ENCODE measurements around the gene TLCD3B.

TLCD3B gene

DNA sequence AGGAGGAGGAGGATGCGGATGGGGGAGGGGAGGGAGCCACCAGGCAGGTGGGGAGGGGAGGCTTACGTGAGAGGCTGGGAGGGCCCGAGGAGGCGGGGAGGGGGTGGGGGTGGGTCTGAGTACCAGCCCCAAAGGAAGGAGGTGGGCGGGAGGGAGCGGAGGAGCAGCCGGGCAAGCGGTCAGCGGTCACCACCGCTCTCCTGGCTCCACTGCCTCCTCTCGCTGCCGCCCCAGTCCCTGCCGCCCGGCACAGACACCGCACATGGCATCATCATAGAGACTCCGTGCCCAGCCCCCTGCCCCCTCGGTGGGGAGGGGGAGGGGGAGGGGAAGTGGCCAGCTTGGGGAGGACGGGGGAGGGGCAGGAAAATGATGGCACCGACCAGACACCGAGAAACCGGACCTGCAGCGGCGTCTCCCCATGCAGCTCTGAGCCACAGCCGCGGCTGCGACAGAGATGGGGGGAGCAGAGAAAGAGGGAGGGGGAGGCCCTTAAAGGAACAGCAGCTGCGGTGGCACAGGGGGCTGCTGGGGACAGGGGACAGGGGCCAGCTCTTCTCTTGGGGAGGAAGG lies at the start of gene TLCD3B:
Gene TLCD3B (minus strand): TSS at position 431 of the 573 bp plus-strand sequence. CDS start 744 bp downstream, outside the sequence.
- DNase-seq, result no peak

DNA sequence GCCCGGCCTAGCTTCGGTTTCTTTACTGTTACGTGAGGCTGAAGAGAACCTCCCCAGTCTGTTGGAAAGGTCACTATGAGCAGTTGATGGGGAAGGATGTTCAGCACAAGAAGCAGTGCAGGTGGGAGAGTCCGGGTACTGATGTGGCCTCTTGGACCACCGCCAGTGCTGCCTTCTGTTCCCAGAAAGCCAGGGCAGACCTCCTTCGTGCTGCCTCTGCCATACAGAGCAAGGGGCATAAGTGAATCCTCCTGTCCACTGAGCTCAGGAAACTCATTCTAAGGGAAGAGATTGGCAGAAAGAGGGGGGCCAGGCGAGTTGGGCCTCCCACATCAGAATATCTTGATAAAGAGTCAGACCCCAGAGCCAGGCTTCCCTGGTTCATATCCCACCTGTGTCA lies 48.4 kb upstream of the TLCD3B start:
- no peak for DNase-seq

GRCh38 chr16:30078744-30079143 lies 47.7 kb upstream of the TLCD3B start:
- DNase-seq, result no peak

- DNase-seq, result no peak
Observed at GRCh38 chr16:30077656-30078055, 46.6 kb upstream of the TLCD3B start.

DNA sequence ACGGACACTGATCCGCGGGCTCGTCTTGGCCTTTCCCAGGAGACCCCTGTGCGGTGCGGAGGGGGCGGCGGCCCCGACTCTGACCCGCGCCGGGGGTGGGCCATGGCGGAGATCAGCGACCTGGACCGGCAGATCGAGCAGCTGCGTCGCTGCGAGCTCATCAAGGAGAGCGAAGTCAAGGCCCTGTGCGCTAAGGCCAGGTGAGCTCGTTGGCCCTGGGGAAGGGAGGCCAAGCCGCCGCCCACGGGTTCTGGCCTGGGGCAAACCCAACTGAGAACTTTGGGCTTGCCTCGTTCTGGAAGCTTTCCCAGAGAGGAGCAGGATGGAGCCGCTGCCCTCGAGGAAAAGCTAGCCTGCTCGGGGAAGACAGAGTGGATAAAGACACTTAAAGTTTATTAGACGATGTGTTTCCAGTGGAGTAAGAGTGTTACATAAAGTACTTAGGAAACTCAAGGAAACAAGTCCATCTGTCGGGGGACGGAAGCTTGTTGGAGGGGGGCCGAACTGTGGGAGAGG lies 45.3 kb upstream of the TLCD3B start:
- DNase-seq, result peak; percentile 54

DNA sequence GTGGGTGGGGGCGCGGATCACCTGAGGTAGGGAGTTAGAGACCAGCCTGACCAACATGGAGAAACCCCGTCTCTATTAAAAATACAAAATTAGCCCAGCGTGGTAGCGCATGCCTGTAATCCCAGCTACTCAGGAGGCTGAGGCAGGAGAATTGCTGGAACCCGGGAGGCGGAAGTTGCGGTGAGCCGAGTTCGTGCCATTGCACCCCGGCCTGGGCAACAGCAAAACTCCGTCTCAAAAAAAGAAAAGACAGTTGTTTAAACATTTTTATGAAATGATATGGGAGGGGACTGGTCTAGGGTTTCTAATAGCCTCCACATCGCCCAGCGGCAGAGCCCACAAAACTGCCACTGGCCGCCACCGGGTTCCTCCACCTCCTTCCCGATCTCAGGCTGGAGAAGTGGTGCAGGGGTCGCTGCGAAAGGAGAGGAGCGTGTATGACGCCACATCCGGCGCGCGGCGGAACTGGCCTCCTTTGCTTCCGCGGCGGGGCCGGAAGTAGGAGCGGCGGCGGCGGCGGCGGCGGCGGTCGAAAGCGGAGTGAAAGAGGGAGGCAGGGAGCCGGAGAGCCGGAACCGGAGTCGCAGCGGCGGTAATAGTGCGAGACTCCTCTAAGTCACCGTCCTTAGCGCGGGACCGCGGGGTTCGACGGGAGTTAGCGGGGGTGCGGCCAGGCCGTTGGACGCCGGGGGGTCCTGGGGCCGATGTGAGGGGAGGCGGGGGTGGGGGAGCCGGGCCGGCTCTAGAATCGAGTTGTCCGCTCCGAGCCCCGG lies 44.6 kb upstream of the TLCD3B start, which contains the start of gene PPP4C:
Gene PPP4C (plus strand): TSS at position 492 of the 773 bp plus-strand sequence. CDS start 384 bp downstream, outside the sequence.
- peak; percentile 96 for DNase-seq

DNA sequence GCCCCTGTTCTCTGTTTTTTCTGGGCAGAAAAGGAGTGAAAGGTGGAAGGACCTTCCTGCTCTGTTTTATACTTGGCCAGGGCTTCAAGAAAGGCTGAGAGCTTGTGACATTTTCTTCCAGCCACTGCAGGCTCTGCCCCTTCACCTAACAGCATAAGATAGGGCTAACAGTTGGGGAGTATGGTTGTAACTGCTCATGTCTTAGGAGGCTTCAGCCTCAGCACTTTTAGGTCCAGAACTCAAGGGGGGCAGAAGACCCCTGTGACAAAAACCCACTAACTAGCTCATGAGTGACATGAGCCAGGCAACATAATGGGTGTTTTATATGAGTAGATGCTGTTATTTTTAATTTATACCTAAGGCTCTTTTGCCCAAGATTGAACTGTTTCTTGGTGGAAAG lies 39.4 kb upstream of the TLCD3B start:
- DNase-seq, result no peak

DNA sequence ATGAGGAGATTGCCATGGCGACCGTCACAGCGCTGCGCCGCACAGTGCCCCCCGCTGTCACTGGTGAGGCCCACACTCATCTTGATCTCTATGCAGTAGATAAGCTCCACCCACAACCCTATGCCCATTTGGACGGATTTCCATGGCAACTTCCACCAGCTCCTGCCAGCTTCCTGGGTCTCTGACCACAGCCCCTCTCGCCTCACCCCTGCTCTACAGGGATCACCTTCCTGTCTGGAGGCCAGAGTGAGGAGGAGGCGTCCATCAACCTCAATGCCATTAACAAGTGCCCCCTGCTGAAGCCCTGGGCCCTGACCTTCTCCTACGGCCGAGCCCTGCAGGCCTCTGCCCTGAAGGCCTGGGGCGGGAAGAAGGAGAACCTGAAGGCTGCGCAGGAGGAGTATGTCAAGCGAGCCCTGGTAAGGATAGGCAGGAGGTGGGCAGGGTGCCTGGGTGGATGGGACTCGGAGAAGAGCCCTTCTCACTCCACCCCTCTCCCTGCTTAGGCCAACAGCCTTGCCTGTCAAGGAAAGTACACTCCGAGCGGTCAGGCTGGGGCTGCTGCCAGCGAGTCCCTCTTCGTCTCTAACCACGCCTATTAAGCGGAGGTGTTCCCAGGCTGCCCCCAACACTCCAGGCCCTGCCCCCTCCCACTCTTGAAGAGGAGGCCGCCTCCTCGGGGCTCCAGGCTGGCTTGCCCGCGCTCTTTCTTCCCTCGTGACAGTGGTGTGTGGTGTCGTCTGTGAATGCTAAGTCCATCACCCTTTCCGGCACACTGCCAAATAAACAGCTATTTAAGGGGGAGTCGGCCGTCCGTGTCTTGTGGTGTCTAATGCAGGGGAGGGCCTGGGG lies 38.8 kb upstream of the TLCD3B start:
- DNase-seq, result no peak

DNA sequence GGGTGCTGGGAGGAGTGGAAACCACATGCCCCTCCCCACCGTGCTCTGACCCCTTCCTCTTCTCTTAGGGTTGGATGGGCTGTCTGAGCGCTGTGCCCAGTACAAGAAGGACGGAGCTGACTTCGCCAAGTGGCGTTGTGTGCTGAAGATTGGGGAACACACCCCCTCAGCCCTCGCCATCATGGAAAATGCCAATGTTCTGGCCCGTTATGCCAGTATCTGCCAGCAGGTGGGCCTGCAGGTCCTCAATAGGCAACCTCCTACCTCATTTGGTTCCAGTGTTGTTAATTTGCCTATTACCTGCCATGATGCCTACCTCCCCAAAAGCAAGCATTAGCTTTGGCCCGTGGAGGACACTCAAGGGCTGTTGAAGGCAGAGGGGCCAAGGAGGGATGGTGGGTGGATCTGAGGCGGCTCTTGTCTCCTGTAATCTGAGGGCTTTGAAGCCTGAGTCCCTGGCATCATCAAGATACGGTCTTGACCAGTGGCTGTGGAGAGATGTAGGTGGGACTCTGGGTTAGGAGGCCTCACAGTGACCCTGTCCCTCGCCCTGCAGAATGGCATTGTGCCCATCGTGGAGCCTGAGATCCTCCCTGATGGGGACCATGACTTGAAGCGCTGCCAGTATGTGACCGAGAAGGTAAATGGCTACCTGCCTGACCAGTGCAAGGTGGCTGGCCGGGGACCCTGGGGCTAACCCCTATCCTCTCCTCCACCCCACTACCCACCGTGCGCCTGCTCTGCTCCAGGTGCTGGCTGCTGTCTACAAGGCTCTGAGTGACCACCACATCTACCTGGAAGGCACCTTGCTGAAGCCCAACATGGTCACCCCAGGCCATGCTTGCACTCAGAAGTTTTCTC lies 37.9 kb upstream of the TLCD3B start:
- peak; percentile 57 for DNase-seq

DNA sequence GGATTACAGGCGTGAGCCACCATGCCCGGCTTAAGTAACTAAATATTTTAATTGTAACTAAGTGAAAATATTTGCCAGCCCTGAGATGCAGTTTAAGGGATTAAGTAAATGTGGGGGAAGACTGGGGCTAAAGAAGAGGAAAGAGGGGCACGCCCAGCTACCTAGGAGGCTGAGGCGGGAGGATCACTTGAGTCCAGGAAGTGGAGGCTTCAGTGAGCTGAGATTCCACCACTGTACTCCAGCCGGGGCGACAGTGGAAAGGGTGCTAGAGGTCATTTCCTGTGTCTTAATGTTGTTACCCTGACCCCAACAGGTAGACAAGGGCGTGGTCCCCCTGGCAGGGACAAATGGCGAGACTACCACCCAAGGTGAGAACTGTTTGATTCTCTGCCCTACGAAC lies 37.3 kb upstream of the TLCD3B start:
- DNase-seq, result no peak

DNA sequence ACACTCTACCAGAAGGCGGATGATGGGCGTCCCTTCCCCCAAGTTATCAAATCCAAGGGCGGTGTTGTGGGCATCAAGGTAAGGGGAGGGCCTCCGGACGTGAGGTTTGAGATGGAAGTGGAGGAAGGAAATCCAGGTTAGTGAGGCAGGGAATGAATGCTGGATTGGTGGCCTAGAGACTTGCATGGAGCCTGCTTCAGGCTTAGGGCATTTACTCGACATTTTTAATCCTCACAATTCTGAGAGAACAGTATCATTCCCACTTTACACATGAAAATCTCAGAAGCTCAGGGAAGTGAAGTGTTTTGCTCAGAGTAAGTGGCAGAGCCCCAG lies 36.5 kb upstream of the TLCD3B start:
- DNase-seq, result no peak

- no peak for DNase-seq
Observed at GRCh38 chr16:30066761-30067583, 35.9 kb upstream of the TLCD3B start.

- DNase-seq, result peak; percentile 44
Observed at GRCh38 chr16:30065943-30066760, 35.1 kb upstream of the TLCD3B start.

- DNase-seq, result peak; percentile 99
Observed at GRCh38 chr16:30065102-30065942, 34.3 kb upstream of the TLCD3B start, which contains the start of gene ALDOA. Gene ALDOA (plus strand): TSS chr16:30065760. CDS start chr16:30066898, 1,138 bp downstream.

- no peak for DNase-seq
Observed at GRCh38 chr16:30064729-30065101, 33.6 kb upstream of the TLCD3B start.

GRCh38 chr16:30063893-30064728 lies 33.0 kb upstream of the TLCD3B start:
- peak; percentile 91 for DNase-seq

GRCh38 chr16:30063278-30063892 lies 32.3 kb upstream of the TLCD3B start:
- DNase-seq, result no peak
